ENCODE data around the gene VPS37C. TPM values are rescaled to one million over a fixed set of nuclear protein-coding genes. Genes with fewer than 3 reads are reported as not detected.
A peak's percentile ranks its signal among the peaks of the same experiment; 100 is the strongest.

The VPS37C gene
- polyA plus RNA-seq, 6 donors from 2014 or later, result 1.0 to 4.6 (median 2.4) TPM

DNA sequence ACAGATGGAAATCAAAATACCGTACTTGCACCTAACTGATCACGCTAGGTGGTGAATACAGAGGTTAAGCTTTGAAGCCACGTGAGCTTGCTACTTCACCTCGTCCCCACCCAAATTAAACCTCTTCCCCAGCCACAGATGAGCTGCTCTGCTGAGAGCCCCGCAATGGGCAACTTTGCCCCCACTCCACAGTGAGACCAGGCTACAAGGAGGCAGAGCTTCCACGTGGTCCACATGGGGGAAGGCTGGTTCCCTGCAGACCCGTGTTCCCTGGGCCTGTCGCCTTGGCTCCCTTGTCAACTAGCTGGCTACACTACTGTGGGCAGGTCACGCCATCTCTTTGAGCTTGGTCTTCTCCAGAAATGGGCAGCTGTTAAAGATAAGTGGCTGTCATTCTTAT is 48.0 kb downstream of the VPS37C start:
- ATAC-seq (ENCODE audit: low read depth in 2 of 2) (no peak), DNase-seq (no peak)
- H3K4me1 Mint-ChIP-seq, result peaks cover 29 to 34% (median 32%) of the 10 kb centered on the region in 3 donors
- peaks cover 5 to 16% of the 10 kb centered on the region in 2 donors for H3K36me3 Mint-ChIP-seq
- H3K9me3 Mint-ChIP-seq, result no peaks in the 10 kb centered on the region
- H3K27ac Mint-ChIP-seq, result no peak overlapping the region
- no peak overlapping the region for H3K4me3 Mint-ChIP-seq
- no peaks in the 10 kb centered on the region for H3K27me3 Mint-ChIP-seq

DNA sequence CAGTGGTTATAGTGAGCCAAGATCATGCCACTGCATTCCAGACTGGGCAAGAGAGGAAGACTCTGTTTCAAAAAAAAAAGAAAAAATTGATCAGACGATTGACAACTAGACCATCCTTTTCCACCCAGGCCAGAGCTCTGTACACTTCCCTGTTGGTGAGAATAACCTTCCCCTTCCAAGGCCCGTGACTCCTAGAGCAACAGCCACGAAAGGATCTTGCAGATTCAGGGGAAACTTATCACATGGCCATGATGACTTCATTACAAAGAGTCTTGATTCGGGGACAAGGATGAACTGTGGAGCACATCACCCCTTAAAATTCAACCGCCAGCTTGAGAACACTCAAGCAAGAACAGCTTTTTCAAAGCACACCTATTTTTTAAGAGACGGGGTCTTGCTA is 48.7 kb downstream of the VPS37C start:
- ATAC-seq (ENCODE audit: low read depth in 2 of 2), result no peak
- H3K9me3 Mint-ChIP-seq, result no peaks in the 10 kb centered on the region
- H3K36me3 Mint-ChIP-seq, result peaks cover 5 to 16% of the 10 kb centered on the region in 2 donors

GRCh38 chr11:61111786-61112517 is 49.3 kb downstream of the VPS37C start:
- ATAC-seq (ENCODE audit: low read depth in 2 of 2) (no peak), DNase-seq (no peak)
- Mint-ChIP-seq H3K4me3 (no peak overlapping the region), H3K27me3 (no peaks in the 10 kb centered on the region), H3K27ac (peak overlapping the region in 2 of 6 donors; percentile 61 to 76), H3K4me1 (peaks cover 30 to 34% (median 32%) of the 10 kb centered on the region in 3 donors), H3K36me3 (peaks cover 5 to 15% of the 10 kb centered on the region in 2 donors), H3K9me3 (no peaks in the 10 kb centered on the region)

More for the DNA sequence above, 48.7 kb downstream of the VPS37C start:
- Mint-ChIP-seq H3K4me1 (peaks cover 29 to 34% (median 32%) of the 10 kb centered on the region in 3 donors), H3K27ac (no peak overlapping the region), H3K4me3 (no peak overlapping the region), H3K27me3 (no peaks in the 10 kb centered on the region)
- no peak for DNase-seq

DNA sequence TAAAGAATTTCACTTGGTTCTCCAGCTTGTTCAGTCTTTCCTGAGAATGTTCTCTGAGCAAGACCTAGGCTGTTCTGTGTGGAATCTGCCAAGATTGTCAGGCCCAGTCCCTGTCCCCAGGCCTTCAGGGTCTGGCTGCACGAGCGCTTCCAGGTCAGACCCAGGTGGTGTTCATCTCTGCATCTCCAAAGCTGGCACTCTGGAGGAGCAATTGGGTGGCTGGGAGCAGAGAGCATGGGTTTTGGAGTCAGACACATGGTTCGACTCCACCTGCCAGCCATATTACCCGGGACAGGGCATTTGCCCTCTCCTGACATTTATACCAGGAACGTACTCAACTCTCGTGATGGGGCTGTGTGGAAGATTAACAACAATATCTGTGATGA is 50.2 kb downstream of the VPS37C start:
- Mint-ChIP-seq H3K9me3 (no peaks in the 10 kb centered on the region), H3K4me3 (peak overlapping the region in 1 of 8 donors; percentile 16), H3K4me1 (peaks cover 23 to 28% (median 28%) of the 10 kb centered on the region in 3 donors), H3K27ac (no peak overlapping the region), H3K27me3 (no peaks in the 10 kb centered on the region), H3K36me3 (peaks cover 5 to 8% of the 10 kb centered on the region in 2 donors)
- DNase-seq, result no peak
- ATAC-seq (ENCODE audit: low read depth in 2 of 2), result no peak

DNA sequence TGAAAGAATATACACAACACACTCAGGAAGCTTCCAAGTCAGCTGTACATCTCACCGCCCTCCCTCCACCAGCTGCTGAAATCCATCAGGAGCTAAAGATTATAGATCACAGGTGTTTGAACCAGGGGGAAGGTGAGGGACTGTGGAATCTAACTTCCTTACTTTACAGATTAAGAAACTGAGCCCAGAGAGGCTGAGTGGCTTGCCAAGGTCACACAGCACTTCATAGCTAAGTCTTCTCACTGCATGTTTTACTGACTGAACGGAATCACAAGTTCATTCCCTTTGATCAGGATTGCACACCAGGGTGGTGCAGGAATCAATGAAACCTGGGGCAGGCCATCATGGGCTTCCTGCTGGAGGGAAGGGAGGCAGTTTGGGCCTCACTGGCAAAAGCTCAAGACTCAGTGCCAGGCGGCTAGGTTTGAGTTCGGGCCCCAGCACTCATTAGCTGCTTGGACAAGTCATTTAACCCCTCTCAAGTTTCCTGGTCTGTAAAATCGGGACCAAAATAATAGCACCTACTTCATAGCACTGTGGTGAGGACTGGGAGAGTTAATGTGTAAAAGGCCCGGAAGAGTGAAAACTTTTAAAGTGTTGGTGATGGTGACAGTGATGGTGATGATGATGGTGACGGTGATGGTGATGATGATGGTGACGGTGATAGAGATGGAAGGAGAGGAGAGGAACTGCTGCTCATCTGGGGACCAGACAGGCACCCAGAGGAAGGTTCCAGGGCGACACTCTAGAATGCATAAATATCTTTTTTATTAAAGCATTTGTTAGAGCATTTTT is 50.8 kb downstream of the VPS37C start:
- peaks cover 5 to 8% of the 10 kb centered on the region in 2 donors for H3K36me3 Mint-ChIP-seq
- H3K4me1 Mint-ChIP-seq, result peaks cover 23 to 30% (median 26%) of the 10 kb centered on the region in 3 donors
- H3K27me3 Mint-ChIP-seq, result no peaks in the 10 kb centered on the region
- no peak overlapping the region for H3K4me3 Mint-ChIP-seq
- H3K9me3 Mint-ChIP-seq, result no peaks in the 10 kb centered on the region
- no peak for DNase-seq
- peak overlapping the region in 4 of 6 donors; percentile 2 to 63 (median 22) for H3K27ac Mint-ChIP-seq
- ATAC-seq (ENCODE audit: low read depth in 2 of 2), result no peak

DNA sequence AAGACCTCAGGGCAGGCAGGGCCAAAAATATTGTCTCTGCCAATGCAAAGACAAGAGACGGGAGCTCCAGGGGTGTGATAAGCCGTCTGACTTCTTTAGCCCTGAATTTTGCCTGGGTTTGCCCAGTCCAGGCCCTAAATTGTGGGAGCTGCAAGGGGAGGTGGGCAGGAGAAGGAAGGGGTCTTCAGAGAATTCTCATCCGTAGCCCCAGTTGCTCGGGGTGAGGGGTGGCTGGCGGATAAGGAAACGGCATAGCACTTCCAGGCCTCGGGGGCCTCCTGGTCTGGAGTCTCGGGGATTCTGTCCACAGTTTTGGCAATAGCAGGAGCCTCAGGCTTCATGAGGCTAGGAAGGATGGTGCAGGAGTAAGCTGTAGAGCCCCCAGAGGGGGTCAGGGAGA is 51.6 kb downstream of the VPS37C start:
- Mint-ChIP-seq H3K9me3 (no peaks in the 10 kb centered on the region), H3K27me3 (no peaks in the 10 kb centered on the region), H3K4me1 (peaks cover 15 to 23% (median 18%) of the 10 kb centered on the region in 3 donors), H3K27ac (peak overlapping the region in 3 of 6 donors; percentile 13 to 16 (median 14)), H3K4me3 (no peak overlapping the region), H3K36me3 (peaks cover 5 to 8% of the 10 kb centered on the region in 2 donors)
- ATAC-seq (ENCODE audit: low read depth in 2 of 2), result no peak
- DNase-seq, result no peak

- Mint-ChIP-seq H3K9me3 (no peaks in the 10 kb centered on the region), H3K27ac (peak overlapping the region in 2 of 6 donors; percentile 13 to 16), H3K36me3 (peaks cover 5 to 8% of the 10 kb centered on the region in 2 donors), H3K4me3 (no peak overlapping the region), H3K27me3 (no peaks in the 10 kb centered on the region), H3K4me1 (peaks cover 16 to 17% (median 17%) of the 10 kb centered on the region in 3 donors)
- ATAC-seq (ENCODE audit: low read depth in 2 of 2) (no peak), DNase-seq (no peak)
Measured at GRCh38 chr11:61108847-61109585, 52.2 kb downstream of the VPS37C start.

DNA sequence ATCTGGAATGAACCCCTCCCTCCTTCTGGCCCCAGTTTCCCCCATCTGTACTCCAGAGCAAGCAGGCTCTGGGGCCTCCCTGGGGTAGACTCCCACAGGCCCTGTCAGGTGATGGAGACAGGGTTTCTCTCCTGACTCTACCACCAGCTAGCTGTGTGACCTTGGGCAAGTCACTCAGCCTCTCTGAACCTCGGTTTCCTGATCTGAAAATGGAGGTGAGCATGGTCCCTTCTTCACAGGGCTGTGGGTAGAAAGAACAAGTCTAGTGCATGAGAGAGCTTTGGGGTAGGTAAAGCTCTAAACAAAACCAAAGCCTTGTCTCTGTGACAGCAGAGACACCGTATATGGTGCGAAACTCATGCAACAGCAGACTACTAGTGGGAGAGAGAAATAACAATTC is 53.3 kb downstream of the VPS37C start:
- Mint-ChIP-seq H3K4me1 (peaks cover 17 to 28% (median 26%) of the 10 kb centered on the region in 3 donors), H3K27ac (no peak overlapping the region), H3K4me3 (no peak overlapping the region), H3K27me3 (no peaks in the 10 kb centered on the region), H3K9me3 (no peaks in the 10 kb centered on the region), H3K36me3 (peaks cover 5 to 15% of the 10 kb centered on the region in 2 donors)
- ATAC-seq (ENCODE audit: low read depth in 2 of 2) (no peak), DNase-seq (no peak)

DNA sequence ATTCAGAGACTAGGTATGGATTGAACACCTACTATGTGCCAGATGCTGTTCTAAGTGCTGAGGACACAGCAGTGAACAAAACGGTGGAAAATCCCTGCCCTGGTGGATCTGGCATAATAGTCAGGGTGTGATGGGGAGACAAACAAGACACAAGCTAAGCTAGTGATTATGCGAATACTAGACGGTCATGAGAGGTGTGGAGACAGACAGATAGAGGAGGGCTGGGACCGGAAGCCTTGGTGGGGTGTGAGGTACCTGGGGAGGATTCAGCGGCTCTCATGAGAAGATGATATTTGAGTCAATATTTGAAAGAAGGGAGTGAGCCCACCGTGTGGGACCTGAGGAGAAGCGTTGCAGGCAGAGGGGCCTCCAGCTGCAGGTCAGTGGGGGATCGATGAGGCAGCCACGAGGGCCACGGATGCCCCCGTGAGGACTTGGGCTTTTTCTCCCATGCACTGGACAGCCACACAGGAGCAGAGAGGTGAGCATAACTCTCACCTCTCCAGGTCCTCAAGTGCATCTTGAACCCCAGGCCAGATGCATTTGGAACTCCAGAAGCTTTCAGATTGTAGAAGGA is 54.2 kb downstream of the VPS37C start:
- ATAC-seq (ENCODE audit: low read depth in 2 of 2) (no peak), DNase-seq (no peak)
- Mint-ChIP-seq H3K36me3 (peaks cover 5 to 15% of the 10 kb centered on the region in 2 donors), H3K9me3 (no peaks in the 10 kb centered on the region), H3K27me3 (no peaks in the 10 kb centered on the region), H3K4me1 (peaks cover 17 to 33% (median 22%) of the 10 kb centered on the region in 3 donors), H3K27ac (peak overlapping the region in 3 of 6 donors; percentile 29 to 57 (median 44)), H3K4me3 (no peak overlapping the region)

DNA sequence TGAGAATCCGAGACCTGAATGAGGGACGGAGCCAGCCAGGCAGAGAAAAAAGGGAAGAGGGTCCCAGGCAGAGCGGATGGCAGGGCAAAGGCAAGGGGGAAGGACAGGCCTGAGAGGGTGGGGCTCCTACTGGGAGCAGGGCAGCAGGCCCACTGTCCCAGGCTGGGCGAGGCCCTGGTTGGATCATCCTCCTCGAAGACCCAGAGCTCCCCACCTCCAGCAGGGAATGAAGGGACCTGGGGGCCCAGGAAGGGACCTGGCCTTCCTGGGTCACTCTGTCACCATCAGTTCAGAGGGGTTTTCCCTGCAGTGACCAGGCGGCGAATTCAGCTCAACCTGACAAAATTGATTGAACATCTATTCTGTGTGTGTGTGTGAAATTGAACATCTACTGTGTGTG is 54.9 kb downstream of the VPS37C start:
- Mint-ChIP-seq H3K9me3 (no peaks in the 10 kb centered on the region), H3K4me3 (no peak overlapping the region), H3K27ac (peak overlapping the region in 3 of 6 donors; percentile 61 to 76 (median 70)), H3K36me3 (peaks cover 5 to 15% of the 10 kb centered on the region in 2 donors), H3K4me1 (peaks cover 17 to 26% (median 18%) of the 10 kb centered on the region in 3 donors), H3K27me3 (no peaks in the 10 kb centered on the region)
- no peak for ATAC-seq (ENCODE audit: low read depth in 2 of 2)
- DNase-seq, result no peak

GRCh38 chr11:61104963-61105362 is 56.3 kb downstream of the VPS37C start:
- peaks cover 0 to 7% of the 10 kb centered on the region in 2 donors for H3K36me3 Mint-ChIP-seq
- no peaks in the 10 kb centered on the region for H3K27me3 Mint-ChIP-seq
- DNase-seq (no peak), ATAC-seq (ENCODE audit: low read depth in 2 of 2) (no peak)
- no peak overlapping the region for H3K27ac Mint-ChIP-seq
- no peaks in the 10 kb centered on the region for H3K9me3 Mint-ChIP-seq
- no peak overlapping the region for H3K4me3 Mint-ChIP-seq
- peaks cover 11 to 26% (median 11%) of the 10 kb centered on the region in 3 donors for H3K4me1 Mint-ChIP-seq

DNA sequence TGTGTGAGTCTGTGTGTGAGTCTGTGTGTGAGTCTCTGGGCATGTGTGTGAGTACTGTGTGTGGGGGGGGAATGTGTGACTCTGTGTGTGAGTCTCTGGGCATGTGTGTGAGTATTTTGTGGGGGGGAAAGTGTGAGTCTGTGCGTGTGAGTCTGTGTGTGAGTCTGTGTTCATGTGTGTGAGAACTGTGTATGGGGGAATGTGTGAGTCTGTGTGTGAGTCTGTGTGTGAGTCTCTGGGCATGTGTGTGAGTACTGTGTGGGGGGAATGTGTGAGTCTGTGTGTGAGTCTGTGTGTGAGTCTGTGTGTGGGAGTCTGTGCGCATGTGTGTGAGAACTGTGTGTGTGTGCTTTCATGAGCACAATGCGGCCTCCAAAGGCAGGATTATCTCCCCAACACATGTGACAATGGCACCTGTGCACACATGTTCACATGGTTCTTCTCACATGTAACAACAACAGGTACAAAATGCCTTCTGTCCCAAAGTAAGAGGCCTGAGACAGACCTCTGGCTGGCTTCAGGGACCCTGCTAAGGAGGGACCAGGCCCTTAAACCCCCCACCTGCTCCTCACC is 57.3 kb downstream of the VPS37C start:
- DNase-seq (no peak), ATAC-seq (ENCODE audit: low read depth in 2 of 2) (no peak)
- no peaks in the 10 kb centered on the region for H3K9me3 Mint-ChIP-seq
- peak overlapping the region in 5 of 6 donors; percentile 57 to 93 (median 73) for H3K27ac Mint-ChIP-seq
- peaks cover 0 to 7% of the 10 kb centered on the region in 2 donors for H3K36me3 Mint-ChIP-seq
- H3K4me1 Mint-ChIP-seq, result peaks cover 11 to 26% (median 11%) of the 10 kb centered on the region in 3 donors
- no peaks in the 10 kb centered on the region for H3K27me3 Mint-ChIP-seq
- H3K4me3 Mint-ChIP-seq, result peak overlapping the region in 7 of 8 donors; percentile 27 to 86 (median 76)

Measured in naive B cell (primary cell).